C4-2B (cell line): ENCODE results near the gene NR4A1.
A peak's percentile ranks its signal among the peaks of the same experiment; 100 is the strongest.

Source experiments
- H3K27ac ChIP-seq: fragments of 450-650 bp; 2 replicates; pipeline ENCODE4 v1.5.1; 2017
- ZFX ChIP-seq: fragments of 450-650 bp; IDR thresholded peaks from 2 replicates; pipeline ENCODE4 v1.6.1; 2017
- TF ChIP-seq, protein P1 (sequence below): fragments of 450-650 bp; conservative IDR thresholded peaks from 2 replicates; pipeline ENCODE4 v1.5.1; 2017; ENCODE audit warnings: mild to moderate bottlenecking

The NR4A1 gene

DNA sequence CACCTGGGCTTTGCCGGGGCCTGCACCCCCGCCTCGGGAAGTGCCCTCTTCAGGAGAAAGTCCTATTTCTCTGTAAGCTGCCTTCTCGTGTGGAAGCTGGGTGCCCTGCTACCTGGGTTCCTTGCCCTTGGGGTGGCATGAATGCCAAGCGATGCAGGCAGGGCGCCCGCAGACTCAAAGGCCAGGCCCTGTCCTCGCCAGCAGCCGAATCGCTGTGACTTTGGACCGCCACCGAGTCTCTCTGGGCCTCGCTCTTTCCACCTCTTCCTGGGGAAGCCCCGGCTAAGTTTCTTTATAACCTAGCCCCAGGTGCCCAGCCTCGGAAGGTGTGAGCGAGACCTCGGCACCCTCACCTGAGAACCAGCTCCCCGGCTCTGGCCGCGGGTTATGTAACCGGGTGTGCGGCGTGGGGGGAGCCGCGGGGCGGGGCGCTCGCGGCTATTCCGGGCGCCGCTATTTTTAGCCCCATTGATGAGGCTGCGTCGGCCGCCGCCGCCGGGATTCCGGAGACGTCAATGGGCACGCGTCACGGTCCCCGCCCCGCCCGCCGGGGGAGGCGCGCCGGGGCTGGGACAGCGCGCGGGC lies 14.6 kb upstream of the NR4A1 start:
- peak overlapping the region; percentile 80 for H3K27ac ChIP-seq
- TF ChIP-seq, protein P1, sequence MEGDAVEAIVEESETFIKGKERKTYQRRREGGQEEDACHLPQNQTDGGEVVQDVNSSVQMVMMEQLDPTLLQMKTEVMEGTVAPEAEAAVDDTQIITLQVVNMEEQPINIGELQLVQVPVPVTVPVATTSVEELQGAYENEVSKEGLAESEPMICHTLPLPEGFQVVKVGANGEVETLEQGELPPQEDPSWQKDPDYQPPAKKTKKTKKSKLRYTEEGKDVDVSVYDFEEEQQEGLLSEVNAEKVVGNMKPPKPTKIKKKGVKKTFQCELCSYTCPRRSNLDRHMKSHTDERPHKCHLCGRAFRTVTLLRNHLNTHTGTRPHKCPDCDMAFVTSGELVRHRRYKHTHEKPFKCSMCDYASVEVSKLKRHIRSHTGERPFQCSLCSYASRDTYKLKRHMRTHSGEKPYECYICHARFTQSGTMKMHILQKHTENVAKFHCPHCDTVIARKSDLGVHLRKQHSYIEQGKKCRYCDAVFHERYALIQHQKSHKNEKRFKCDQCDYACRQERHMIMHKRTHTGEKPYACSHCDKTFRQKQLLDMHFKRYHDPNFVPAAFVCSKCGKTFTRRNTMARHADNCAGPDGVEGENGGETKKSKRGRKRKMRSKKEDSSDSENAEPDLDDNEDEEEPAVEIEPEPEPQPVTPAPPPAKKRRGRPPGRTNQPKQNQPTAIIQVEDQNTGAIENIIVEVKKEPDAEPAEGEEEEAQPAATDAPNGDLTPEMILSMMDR, result no peak
- peak; percentile 15; the same call in 1 of the 2 replicates for TF ChIP-seq ZFX

DNA sequence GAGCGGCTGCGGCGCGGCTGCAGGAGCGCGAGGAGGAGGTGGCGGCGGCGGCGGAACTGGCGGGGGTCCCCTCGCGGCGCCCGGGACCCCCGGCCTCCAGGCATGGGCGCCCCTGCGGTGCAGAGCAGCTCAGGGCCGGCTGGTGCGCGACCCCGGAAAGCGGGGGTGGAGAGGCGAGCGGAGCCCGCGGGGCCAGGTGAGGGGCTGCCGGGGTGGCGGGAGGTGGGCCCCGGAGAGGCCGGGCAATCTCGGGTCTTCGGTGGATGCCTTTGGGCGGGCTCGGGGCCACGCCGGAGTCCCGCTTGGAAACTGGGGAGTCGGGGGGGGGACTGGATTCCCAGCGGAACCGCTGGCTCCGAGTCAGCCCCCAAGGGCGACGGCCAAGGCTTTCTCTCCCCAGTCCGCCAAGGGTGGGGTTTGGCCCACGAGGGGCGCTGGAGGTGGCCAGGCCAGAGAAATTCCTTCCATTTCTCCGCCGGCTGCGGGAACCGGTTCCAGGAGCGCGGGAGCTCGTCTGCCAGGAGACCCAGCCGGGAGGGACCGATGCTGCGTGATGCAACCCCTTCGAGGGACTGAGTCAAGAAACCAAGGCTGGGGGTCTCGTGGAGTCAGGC lies 13.9 kb upstream of the NR4A1 start:
- H3K27ac ChIP-seq, result peak overlapping the region; percentile 80
- TF ChIP-seq ZFX, result peak; percentile 39; the same call in 1 of the 2 replicates
- TF ChIP-seq, protein P1, result no peak

DNA sequence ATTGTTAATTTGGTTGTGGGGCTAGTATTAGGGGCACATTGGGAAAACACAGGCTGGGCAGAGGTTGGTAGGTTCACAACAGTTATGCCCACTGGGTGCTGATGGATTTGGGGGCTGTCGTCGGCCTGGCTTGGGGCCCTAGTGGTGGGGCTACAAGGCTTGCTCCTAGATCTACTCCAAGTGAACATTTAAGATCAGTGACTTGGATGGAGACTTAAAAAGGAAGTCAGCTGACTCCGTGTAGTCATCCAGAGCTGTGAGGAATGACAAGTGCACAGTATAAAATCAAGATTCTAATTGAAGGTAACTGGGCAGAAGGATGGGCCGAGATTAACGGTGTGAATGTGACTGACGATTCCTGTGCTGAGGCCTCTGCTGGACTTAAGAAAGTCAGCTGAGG lies 12.8 kb upstream of the NR4A1 start:
- TF ChIP-seq, protein P1, result no peak
- TF ChIP-seq ZFX, result no peak
- no peak overlapping the region for H3K27ac ChIP-seq

DNA sequence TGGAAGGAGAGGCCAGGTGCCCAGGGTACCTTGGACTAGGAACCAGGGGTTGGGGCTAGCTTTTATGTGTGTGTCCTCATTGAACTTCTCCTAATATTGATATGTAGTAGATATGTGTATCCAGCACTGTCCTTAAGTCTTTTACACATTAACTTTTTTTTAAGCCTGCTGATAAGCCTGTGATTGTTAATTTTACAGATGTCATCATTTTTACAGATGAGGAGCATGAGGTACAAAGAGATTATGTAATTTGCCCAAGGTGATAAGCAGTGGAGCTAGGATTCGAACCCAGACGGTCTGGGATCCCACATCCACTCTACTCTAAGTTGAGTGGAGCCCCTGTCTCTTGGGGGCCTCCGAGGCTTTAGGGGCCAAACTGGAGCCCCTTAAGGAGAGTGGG lies 10.2 kb upstream of the NR4A1 start:
- H3K27ac ChIP-seq, result no peak overlapping the region
- no peak for TF ChIP-seq ZFX
- TF ChIP-seq, protein P1, result no peak

DNA sequence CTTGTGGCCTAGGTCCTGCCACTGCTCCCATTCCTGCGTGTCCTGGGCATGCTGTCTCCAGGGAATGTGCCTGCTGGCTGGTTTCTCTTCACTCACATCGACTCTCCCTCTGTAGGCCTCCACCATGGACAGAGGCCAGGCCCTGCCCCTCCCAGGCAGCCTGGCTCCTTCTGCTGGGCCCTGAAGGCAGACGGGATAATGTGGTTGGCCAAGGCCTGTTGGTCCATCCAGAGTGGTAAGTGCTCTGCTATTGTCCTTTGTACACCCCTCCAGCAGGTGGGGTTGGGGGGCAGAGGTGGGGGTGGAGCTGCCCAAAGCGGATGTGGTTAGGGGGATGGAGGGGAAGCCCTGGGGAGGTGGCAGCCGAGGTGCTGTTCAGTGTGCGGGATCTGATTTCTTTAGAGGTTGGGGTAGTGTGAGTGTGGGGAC lies 9.5 kb upstream of the NR4A1 start:
- no peak for TF ChIP-seq ZFX
- TF ChIP-seq, protein P1, result no peak
- H3K27ac ChIP-seq, result no peak overlapping the region

DNA sequence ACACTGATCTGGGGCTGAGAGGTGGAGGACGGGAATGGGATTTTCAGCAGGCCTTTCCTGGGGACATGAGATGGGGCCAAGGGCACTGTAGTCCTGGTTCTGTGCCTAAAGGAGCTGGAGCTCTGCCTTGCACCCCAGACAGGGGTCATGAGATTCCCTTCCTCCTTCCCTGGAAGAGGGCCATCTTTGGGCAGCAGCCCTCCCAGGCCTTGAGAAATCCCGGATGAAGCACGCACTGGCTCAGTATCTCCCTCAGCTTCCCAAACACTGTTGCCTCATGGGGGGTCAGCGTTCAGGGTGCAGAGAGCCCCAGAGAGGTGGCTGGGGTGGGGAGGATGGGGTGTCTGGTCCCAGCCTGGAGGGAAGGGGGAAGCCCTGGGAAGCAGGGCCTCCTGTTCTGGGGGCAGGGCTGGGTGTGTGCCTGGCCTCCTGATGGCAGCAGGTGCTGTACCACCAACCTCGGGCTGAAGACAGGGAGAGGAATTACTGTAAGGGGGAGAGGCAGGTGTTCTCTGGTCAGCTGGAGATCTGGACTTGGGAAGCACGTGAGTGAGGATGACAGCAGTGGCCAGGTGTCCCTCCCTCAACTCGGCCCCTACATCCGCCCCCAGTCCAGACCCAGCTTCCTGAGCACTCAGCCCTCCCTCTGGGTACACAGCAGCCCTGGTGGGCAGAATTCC lies 8.4 kb upstream of the NR4A1 start:
- TF ChIP-seq, protein P1, result no peak
- no peak for TF ChIP-seq ZFX
- H3K27ac ChIP-seq, result peak overlapping the region; percentile 72

DNA sequence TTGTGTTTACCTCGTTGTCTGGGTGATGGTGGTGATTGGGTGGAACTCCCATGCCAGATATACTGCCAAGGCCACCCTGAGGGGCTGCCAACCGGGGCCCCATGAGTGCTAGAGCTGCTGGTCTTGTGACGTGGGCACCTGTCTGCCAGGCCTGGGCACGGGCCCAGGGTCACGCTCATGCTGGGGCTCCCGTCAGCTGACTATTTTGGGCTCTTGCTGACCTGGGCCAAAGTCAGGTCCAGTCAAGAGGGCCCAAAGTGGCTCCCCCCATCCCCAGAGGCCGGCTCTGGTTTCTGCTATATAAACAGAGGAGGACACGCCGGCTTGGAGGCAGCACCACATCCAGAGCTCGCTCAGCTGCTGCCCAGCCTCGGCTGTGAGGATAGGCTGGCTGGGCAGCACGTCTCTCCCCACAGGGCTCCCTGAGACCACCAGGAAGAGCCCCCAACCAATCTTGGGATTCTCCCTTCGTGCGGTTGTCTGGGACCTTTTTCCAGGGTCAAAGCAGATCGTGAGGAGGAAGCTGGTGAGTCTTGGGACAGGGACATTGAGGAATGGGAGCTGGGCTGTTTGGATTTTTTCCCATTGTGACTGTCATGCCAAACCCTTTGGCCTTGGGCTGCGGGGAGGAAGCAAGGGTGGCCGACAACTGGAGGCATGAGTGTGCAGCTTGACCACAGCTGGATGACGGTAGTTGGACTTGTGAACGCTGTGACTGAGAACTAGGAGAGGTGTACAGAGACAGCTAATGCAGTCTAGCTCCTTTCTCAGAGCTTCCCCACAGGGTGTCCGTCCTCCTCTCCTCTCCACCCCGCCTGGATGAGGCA lies 7.6 kb upstream of the NR4A1 start:
- no peak for TF ChIP-seq ZFX
- TF ChIP-seq, protein P1, result no peak
- peak overlapping the region; percentile 72 for H3K27ac ChIP-seq
